Measurements from ENCODE around the gene BABAM2.

BABAM2 gene

DNA sequence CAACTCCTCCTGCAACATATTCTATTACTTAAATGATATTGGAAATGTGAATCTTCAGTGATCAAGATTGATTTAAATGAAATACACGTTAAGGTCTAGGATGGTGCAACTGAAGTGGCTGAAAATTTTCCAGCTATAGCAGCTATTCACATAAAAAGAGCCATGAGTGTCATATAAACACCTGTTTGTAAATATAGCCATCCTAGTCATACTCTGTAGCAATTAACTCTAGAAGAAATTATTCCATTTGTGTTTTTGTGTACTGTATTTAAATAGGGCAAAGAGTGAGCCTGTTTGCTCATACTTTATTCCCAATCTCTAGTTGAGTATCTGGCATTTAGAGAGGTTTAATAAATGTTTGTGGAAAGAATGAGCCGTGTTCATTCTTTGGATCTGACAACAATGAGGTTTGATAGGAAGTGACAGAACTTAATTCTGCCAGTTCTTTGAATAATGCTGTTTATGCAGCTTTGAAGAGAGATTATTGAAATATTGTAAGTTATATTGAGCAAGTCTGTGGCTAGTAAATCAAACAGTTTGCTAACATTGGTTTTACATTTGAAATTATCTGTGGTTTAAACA, 49.7 kb downstream of the BABAM2 start:
- no peak for DNase-seq (ENCODE audit: low read depth, low spot score)
- no peak overlapping the region for H3K27ac ChIP-seq

DNA sequence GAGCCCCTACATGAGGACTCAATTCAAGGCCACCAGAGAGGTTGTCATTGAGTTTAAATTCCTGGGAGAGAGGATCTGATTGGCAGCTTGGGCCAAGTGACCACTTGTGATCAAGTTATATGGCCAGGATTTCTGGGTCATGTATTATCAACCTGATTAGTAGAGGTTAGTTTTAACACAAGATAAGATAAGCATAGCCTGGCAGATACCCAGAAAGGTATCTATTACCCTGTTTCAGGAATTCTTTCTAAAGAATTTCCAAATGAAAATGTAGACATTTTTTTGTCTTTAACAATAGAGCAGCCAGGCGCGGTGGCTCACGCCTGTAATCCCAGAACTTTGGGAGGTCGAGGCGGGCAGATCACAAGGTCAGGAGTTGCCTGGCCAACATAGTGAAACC, 50.5 kb downstream of the BABAM2 start:
- H3K27ac ChIP-seq: no peak overlapping the region
- DNase-seq (ENCODE audit: low read depth, low spot score): no peak

DNA sequence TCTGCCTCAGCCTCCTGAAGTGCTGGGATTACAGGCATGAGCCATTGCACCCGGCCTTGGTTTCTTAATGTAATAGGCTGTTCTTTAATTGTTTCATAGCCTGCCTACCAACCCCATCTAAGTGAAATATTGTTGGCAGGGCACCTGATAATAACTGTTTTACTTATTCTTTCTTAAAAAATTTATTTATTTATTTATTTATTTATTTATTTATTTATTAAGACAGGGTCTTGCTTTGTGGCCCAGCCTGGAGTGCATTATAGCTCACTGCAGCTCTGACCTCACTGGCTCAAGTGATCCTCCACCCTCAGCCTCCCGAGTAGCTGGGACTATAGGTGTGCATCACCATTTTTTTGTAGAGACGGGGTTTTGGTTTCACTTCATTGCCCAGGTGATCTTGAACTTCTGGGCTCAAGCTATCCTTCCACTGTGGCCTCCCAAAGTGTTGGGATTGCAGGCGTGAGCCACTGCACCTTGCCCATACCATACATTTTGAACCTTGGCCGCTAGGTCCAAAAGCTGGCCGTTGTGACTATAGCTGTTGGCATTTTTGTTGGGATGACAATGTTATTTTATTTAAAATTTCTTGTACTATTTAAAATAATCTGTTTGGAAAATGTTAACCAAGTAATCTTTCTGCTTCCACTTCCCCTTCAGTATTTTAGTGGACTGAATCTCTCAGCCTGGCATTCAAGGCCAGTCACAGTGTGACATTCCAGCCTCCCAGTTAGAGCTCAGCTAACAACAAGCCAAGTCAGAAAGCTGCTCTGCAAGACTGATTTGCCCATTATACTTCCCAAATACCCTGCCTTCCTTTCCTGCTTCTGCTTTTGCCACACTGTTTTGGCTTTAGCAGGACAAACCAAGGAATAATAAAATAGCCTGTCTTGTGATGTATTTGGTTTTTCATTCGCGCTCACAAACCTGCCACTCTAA, 52.4 kb downstream of the BABAM2 start:
- no peak overlapping the region for H3K27ac ChIP-seq
- no peak for DNase-seq (ENCODE audit: low read depth, low spot score)

DNA sequence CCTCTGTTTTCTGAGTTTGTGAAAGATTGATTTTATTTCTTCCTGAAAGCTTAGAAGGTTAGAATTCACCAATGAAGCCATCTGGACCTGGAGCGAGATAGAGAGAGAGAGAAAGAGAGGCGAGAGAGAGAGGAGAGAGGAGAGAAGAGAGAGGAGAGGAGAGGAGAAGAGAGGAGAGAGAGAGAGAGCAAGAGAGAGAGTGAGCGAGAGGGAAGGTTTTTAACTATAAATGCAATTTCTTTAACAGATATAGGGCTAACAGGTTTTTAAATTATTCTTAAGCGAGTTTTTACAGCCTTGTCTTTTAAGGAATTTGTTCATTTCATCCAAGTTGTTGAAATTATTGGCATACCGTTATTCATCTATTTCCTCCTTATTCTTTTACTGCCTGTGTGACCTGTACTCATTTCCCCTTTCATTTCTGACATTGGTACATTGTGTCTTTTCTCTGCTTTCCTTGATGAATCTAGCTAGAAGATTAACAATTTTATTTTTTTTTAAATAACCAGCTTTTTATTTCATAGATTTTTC, 56.1 kb downstream of the BABAM2 start:
- no peak overlapping the region for H3K27ac ChIP-seq
- DNase-seq (ENCODE audit: low read depth, low spot score): no peak

DNA sequence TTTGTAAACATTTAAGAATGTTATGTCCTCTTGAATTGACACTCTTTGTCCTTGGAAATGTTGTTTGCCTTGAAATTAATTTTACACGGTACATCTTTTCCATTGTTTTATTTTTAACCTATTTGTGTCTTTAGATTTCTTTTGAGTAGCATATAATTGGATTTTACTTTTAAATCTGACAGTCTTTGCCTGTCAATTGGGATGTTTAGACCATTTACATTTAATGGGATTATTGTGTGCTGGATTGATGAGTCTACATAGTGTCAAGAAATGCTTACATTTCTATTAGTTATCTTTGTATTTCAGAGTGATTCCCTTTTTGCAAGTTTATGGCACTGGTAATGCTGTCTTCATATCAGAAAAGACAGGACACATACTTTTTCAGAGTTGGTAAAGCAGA, 61.5 kb downstream of the BABAM2 start:
- H3K27ac ChIP-seq: no peak overlapping the region
- no peak for DNase-seq (ENCODE audit: low read depth, low spot score)

DNA sequence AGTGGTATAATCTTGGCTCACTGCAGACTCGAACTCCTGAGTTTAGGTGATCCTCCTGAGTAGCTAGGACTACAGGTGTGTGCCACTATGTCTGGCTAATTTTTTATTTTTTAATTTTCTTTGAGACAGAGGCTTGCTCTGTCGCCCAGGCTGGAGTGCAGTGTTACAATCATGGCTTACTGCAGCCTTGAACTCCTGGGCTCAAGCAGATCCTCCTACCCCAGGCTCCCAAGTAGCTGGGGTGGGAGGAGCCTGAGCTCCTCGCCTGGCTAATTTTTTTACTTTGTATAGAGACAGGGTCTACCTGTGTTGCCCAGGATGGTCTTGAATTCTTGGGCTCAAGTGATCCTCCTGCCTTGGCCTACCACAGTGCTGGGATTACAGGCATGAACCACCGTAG, 62.5 kb downstream of the BABAM2 start:
- no peak for DNase-seq (ENCODE audit: low read depth, low spot score)
- peak overlapping the region; percentile 89 for H3K27ac ChIP-seq

DNA sequence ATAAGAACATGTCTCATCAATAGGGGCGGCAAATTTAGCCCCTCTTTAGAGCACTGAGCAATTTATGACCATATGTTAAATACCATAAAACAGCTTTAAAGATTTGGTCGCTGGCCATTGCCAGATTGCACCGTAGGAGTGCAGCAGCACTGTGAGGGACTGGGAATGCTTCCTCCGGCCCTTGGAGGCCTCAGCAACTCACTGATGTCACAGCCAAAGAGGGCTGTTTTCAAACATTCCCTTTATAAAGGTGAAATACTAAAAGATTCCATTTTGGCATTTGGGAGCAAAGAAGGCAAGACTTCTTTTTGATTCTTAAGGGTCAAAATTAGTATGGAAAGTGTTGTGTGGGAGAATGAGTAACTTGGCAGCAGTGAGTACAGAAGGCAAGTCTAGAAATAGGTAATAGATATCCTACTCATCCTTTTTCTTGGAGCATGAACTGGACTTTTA, 63.7 kb downstream of the BABAM2 start:
- DNase-seq (ENCODE audit: low read depth, low spot score): no peak
- H3K27ac ChIP-seq: peak overlapping the region; percentile 89

DNA sequence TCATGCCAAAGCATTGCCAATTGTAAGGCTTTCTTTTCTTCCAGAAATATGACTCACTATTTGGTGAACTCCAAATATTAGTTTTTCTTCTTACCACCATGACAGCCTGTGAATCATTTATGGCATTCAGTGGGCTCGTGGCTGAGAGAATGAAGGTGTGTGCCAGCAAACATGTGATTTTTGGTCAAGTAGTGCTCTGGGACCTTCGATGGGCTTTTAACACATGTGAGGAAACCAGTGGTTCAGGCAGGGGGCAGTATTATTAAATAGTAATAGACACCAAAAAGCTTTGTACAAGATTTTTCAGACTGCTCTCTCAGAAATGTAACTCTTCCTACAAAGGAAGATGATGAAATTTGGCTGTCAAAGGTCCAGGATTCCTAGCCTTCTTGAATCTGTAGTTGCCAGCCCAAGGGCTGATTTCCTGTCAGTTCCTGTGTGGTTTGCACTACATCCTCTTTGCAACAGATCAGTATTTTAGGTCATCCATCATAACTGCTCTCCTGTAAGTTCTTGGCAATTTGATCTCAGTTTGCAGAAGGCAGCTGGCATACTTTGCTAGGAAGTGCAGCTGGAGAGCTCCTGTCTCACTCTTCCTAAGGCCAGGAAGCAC, 64.3 kb downstream of the BABAM2 start:
- peak; percentile 55 for DNase-seq (ENCODE audit: low read depth, low spot score)
- peak overlapping the region; percentile 89 for H3K27ac ChIP-seq

DNA sequence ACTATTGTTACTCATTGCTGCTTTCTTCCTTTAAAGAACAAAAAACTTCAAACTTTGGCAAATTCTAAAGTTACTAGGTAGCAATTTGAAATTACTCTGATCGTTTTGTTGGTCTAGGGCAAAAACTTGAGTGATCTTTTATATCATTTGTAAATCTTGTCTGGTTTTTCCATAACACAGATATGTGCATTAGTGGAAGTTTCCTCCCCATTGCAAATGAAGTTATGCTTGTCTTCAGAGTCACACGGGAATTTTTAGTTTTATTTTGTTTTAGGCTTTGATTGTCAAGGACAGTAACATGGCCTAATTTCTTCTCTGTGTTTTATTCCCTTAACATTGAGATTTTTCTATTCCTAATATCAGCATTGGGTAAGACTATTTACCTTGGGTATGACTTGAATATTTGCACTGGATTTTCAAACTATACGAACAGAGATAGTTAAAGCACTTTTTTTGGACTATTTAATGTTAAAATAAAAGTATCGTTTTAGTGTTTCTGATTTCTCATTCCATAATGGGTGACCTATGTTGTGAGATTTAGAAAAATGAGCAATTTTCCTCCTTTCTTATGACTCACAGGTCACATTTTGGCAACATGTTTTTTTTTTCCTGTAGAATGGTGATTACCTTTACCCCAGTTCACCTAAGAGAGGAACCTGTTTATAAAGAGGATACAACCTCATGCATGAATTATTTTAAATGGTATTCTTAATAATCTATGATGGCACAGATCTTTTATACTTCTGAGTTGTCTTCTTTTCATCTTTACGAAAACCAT, 65.0 kb downstream of the BABAM2 start:
- H3K27ac ChIP-seq: peak overlapping the region; percentile 89
- DNase-seq (ENCODE audit: low read depth, low spot score): no peak

DNA sequence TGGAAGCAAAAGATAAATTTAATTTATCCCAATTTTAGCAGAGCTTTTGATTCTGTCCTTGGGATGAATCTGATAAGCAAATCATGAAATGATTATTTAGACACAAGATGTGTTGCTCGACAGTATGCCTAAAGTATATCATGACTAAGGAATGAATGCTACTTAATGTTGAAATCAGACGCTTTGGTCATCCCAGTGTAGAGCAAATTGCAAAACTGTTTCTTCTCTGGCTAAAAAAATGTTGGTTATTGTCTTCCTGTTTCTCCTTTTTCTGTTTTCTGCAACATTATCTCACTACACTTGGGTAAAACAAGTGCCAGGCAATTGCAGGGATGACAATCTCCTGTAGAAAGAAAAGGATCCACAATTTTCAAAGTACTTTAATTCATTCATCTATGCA, 66.4 kb downstream of the BABAM2 start:
- DNase-seq (ENCODE audit: low read depth, low spot score): no peak
- peak overlapping the region; percentile 89 for H3K27ac ChIP-seq

DNA sequence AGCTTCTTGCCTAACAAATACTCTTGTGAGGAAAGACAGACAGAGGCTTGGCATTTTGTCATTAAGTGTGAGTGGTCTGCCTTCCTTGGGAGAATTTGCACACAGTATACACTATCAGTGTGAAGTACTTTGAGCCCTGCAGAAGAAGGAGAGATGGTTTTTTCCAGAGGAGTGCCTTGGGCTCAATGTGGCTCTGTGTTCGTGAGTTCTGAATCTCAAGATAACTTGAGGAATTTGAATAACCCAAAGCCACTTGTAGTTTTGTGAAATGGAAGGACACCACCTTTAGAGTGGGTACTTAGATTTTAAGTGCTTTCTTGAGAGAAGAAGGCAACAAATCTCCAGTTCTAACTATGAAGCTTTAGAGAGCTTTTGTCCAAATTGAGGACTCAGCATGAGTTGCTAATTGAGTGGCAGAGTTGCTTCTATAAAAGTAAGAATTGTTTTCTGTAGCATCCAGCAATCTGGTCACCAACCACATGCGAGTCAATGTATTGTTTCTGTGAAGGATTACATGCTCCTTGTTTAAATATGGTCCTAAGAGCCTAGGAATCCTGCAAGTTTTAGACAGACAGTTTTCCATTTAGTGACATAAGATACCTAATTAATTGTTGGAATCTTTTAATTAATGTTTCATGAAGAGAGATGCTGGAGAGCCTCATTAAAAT, 68.3 kb downstream of the BABAM2 start:
- H3K27ac ChIP-seq: no peak overlapping the region

DNA sequence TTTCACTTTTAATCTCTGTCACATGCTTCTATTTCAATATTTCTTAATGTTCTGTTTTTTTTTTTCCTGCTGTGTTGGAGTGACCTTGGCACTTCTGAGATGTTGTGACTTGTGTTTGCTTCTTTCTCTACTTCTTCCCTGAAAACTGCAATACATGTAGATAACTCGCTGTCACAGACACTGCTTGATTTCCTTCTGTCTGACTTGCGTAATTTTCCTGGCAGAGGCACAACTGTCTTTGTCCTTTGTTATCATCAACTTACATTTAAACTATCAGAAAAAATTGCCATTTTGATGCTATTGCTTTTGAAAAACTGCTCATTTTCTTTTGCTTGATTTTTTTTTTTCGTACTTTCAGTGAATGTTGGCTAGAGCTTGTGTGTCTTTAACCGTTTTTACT, 69.0 kb downstream of the BABAM2 start:
- peak overlapping the region; percentile 49 for H3K27ac ChIP-seq
- DNase-seq (ENCODE audit: low read depth, low spot score): no peak

More for the DNA sequence above, 68.3 kb downstream of the BABAM2 start:
- DNase-seq (ENCODE audit: low read depth, low spot score): no peak

DNA sequence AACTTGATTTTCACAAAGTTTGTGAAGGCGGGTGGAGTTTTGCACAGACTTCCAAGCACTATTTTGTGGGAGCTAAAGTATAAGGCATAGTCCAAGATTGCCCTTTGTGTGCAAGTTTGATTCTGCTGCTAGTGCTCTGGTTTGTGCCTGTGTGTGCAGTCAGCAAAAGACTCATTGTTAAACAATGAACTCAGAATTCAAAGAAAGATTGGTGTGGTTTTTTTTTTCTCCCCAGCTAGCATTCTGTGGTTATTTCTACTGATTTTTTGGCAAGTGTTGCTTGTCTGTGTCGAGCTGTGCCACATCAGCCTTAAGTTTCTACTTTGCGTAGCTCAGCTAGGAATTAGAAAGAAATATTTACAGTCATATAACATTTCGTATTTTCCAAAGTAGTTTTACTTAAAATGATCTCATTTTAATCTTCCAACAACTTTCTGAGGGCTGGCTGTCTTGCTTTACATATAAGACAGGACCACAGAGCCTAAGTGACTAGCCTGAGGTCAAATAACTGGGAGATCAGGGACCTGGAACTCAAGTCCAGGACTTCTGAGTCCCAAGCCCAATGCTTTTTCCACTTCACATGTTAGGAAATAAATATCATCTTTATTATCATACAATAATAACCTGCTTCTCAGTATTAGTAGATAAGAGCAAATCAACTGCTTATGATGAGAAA, 69.8 kb downstream of the BABAM2 start:
- peak; percentile 14 for DNase-seq (ENCODE audit: low read depth, low spot score)

DNA sequence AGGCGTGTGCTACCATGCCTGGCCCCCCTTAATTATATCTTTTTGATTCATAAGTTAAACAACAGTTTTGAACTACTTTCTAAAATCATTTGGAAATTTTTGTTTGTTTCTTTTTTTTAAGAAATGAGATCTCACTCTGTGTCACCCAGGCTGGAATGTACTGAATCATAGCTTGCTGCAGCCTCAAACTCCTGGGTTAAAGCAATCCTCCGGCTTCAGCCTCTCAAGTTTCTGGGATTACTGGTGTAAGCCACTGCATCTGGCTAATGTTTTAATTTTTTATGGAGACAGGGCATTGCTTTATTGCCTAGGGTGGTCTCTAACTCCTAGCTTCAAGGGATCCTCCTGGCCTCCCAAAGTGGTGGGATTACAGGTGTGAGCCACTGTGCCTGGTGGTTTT, 71.5 kb downstream of the BABAM2 start:
- no peak overlapping the region for H3K27ac ChIP-seq
- DNase-seq (ENCODE audit: low read depth, low spot score): no peak

More for the DNA sequence above, 69.8 kb downstream of the BABAM2 start:
- H3K27ac ChIP-seq: peak overlapping the region; percentile 49

DNA sequence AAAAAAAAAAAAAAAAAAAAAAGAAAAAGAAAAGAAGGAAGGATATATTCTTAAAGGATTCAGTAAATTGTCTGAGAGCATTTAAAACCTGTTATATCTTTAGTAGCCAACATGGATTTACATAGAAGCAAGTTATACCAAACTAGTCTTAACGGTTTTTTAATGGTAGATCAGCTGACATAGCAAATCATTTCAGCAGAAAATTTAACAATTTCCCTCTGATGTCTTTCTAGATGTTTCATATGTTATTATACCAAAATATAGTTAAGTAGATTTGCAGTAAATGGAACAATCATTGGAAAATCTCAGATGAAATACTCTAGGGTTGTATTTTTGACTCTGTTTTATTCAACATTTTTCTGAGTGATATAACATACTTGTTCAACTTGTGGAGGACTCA, 72.9 kb downstream of the BABAM2 start:
- DNase-seq (ENCODE audit: low read depth, low spot score): no peak
- H3K27ac ChIP-seq: no peak overlapping the region

DNA sequence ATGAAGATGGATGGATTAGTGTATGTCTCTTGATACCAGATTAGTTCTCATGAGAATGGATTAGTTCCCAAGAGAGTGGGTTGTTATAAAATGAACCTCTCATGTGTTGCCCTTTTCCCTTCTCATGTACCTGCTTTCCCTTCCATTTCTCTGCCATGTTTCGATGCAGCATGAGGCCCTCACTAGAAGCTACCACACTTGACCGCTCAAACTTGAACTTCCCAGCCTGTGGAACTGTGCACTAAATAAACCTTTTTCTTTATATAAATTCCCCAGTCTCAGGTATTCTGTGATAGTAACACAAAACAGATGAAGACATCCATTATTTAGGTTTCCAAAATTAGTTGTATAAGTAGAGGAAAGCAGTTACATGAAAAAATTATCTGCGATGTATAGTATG, 73.5 kb downstream of the BABAM2 start:
- no peak overlapping the region for H3K27ac ChIP-seq
- no peak for DNase-seq (ENCODE audit: low read depth, low spot score)

DNA sequence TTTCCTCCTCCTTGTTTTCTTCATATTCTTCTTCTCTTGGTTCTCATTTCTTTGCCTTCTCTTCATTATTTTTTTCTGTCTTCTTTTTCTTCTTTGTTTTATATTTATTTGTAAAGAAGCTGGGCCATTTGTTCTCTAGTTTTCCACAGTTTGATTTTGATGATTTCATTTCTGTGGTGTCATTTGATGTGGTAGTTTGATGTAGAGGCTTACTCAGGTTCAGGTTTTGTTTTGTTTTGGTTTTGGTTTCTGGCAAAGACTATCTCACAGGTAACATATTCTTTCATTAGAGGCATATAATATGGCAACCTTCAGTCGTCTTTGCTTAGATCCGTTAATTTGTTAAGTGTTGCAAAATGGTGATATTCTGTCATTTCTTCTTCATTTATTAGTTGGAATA, 75.3 kb downstream of the BABAM2 start:
- no peak for DNase-seq (ENCODE audit: low read depth, low spot score)
- no peak overlapping the region for H3K27ac ChIP-seq

DNA sequence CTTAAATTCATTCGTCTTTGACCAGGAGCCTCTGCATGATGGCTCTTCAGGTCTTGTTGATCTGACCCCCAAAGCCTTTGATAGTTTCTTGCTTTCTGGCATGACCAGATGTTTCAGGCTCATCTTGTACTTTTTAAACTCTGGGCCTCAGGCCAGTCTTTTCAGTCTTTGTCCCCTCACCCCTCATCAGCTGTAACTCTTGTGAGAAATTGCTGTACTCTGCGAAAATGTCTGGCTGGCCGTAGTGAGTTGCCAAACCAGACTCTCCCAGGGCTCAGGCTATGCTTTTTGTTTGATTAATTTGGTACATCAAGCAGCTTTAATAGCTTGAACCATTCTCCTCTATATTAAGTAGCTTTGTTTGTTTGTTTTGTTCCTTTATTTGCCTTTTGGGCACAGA, 75.9 kb downstream of the BABAM2 start:
- DNase-seq (ENCODE audit: low read depth, low spot score): no peak
- H3K27ac ChIP-seq: no peak overlapping the region

DNA sequence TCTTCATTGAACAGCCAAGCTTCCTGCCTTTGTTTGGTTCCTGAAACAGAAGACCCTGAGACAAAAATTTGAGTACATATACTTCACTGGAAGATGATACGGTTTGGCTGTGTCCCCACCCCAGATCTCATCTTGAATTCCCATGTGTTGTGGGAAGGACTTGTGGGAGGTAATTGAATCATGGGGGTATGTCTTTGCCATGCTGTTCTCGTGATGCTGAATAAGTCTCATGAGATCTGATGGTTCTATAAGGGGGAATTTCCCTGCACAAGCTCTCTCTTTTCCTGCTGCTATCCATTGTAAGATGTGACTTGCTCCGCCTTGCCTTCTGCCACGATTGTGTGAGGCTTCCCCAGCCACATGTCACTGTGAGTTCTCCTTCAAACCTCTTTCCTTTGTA, 76.5 kb downstream of the BABAM2 start:
- DNase-seq (ENCODE audit: low read depth, low spot score): no peak
- H3K27ac ChIP-seq: no peak overlapping the region
